HG02759 (cell line): ENCODE measurements around the gene GLI3.

Experiments used
- ATAC-seq: cut with Tn5 transposase; IDR thresholded peaks from one replicate; pipeline ENCODE4 v1.9.1; 2021; ENCODE audit warnings: mild to moderate bottlenecking, moderate library complexity; ENCODE audit not compliant: unreplicated experiment

Gene GLI3

DNA sequence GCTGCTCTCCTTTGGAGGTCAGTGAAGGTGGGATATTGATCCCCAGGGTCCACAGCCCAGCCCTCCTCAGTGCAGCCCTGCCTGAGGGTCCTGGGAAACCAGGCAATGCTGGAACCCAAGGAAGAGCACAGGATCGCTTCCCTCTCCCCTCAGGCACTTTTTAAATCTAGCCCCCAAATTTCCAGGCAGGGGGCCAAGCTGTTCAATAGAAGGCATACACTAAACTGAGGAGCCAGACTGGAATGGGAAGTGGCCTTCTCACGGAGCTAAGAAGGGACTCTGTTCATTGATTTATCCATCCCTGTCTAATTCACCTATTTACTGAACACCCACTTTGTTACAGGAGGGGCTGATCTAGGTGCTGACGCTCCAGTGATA, 60.3 kb downstream of the GLI3 start:
- ATAC-seq = no peak

DNA sequence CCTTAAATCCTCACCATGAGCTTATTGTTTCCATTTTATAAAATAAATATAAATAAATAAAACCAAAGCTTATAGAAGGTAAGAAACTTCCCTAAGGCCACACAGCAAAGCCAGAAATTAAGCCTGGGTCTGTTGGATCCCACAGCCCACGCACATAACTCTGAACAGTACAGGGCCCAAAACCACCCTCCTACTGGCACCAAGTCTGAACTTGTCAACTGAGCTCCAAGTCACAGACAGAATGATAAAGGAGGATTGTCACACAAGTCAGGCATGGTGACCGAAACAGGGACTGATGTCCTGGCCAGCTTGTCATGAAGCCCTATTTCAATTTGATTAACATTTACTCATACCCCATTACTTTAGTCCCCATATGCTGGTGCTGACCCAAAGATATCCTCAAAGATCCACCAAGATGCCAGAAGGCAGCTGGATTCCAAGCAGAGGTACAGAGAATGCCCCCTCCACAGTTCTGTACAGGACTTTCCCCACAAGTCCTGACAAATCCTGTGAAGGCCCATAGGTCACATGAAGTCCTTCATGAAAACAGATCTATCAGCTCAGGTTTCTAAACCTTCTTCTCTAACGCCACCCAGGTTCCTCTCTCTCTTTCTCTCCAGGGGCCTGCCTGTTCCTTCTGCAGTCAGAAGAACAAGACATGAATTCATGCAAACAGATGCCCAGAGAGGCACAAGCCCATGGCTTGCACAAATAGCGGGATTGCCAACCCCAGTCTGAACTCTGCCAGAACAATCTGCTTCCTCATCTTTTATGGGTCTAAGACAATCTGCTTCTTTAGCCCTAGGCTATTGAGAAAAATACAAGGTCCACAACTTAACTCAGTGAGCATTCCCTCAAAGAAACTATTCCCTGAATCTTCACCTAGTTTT, 60.9 kb downstream of the GLI3 start:
- no peak for ATAC-seq

DNA sequence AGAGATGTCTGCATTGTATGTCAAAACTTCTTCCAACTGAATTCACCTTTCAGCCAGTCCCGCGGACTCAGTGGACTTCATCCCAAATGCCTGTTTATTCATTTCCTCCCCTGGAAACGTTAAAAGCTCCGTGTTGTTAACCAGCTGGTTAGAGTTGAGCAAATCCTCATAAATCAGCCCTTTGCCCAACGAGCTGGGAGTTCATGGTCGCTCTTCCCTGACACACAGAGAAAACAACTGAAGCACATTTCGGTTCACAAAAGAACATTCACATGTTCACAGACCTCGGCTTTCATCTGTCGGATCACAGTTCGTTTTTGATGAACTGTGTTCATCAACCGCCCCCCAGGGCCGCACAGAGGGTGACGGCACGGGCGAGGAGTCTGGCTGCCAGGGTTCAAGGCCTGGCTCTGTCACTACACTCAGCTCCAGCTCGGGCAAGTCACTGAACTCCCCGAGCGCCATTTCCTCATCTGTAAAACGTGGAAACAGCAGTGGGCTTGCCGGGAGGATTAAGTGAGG, 62.6 kb downstream of the GLI3 start:
- no peak for ATAC-seq

DNA sequence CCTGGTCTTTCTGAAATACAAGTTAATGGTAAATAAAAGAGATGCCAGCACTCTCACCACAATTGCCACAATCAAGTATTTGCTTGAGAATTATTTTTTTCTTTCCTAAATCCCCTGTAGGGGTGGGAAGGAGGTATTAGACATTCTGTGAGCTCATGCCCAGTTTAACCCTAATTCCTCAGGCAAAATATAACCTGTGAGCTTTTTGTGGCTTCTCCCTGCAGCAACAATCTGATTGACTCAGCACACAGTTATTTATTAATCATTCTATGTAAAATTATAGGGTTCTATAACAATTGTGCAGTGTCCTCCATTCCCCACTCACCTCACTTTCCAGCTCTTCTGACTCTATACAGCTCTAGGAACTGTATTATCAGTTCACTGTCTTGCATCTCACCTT, 66.3 kb downstream of the GLI3 start:
- no peak for ATAC-seq

DNA sequence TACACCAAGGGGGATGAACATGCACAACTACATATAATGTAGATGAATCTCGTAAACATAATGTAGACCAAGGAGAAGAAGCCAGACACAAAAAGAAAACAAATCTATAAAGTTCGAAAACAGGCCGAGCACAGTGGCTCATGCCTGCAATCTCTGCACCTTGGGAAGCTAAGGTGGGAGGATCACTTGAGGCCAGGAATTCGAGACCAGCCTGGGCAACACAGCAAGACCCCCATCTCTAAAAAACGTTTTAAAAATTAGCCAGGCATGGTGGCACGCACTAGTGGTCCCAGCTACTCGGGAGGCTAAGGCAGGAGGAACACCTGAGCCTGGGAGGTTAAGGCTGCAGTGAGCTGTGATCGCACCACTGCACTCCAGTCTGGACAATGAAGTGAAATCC, 68.5 kb downstream of the GLI3 start:
- ATAC-seq = no peak

DNA sequence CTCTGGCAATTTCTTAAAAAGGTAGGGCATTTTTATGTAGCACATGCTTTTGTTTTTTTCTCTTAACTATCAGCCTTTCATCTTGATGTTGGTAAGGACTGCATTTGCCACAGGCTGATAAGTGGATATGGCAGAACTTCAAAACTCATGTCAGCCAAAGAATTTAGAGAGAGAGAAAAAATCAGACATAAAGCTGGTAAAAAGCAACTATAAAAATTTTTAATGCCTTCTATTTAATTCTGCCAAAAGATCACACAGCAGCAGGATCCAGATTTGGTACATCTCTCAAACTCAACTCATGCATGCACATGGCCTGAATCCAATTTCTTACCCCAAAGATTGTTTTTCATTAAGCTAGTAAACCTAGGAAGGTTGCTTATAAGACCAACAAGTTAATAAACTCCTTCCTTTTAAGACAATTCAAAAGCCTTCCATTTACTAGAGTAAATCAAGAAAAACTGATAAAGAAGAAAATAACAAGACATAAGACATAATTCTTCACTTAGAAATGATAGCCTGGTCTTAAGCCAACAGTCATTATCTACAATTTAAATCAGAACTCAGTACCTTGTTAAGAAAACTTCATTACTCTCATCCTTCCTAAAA, 69.3 kb downstream of the GLI3 start:
- ATAC-seq = no peak

DNA sequence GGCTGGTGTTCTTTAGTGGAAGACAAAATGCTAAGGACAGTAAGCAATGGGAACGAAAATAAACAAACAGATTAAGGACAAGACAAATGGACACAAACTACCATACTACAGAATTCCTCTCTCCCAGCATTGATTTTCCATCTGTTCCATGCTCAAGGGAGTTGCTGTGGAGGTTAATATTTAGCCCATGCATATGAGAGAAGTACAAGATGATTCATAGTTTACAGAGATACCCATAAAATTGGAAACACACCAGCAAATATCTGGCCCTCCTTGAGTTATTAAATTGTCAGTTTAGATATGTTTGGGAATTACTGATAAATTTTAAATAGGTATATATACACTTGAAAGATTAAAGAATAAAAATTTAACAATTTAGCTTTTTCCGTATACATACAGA, 69.8 kb downstream of the GLI3 start:
- no peak for ATAC-seq

DNA sequence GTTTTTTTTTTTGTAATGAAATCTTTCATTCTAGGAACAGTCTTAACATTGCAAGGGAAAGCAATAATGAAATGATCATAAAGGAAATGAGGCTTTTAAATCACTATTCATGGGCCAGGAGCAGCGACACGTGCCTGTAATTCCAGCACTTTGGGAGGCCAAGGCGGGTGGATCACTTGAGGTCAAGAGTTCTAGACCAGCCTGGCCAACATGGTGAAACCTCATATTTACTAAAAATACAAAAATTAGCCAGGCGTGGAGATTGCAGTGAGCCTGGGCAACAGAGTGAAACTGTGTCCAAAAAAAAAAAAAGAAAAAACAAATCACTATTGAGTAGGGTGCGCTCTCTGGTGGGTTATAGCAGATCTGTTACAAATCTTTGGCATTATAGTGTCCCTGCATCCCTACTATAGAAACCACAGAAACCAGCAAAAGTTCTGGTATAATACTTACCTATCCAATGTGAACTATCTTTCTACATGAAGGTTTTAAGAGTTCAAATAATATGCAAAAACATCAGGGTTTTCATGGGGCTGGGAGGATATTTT, 72.1 kb downstream of the GLI3 start:
- ATAC-seq = no peak

DNA sequence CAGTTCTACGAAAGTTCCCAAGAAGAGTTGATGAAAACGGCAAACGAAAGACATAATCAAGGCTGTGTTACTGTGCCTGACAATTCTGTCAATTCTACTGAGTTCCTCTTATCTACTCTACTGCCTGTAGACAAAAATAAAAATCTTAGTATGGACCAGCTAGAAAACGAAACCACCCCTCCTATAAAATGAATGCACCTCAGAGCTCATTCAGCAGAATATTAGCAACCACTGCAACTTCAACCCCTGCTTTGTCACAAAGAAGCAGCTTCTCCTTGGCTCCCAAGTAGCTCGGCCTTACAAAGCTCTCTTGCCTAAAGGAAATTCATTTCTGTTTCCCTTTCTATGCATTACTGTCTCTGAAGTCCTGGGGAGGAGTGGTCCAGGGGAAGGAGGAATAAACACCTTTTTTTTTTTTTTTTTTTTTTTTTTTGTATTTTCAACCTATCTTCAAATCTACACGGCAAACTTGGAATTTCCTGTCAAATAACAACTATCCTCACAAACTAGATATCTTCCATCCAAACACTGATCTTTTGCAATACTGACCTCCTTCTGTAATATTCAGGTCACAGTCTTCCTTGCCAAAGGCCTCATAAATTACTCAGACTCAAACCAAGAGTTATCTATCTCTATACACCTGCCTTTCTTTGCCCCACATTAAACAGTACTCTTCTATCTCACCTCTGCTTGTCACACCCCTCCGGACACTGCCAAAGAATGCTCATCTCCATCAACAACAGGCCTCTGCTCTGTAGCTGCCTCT, 74.3 kb downstream of the GLI3 start:
- no peak for ATAC-seq

DNA sequence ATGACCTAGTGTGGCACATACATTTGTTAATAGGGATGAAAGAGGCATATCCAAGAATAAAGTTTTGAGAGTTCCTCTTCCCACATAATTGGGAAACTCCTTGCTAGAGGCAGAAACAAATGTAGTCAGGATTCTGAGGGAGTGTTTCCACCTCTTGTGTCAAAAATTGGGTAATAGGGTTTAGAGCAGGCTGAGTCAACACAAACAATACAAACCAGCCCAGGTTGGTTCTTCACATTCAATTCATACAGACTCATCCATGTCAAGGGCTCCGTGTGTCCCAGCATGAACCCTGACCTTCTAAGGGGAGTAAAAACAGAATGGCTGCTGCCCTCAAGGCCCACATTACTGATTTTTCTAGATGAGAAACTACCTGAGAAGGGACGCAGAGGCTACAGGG, 75.3 kb downstream of the GLI3 start:
- no peak for ATAC-seq

DNA sequence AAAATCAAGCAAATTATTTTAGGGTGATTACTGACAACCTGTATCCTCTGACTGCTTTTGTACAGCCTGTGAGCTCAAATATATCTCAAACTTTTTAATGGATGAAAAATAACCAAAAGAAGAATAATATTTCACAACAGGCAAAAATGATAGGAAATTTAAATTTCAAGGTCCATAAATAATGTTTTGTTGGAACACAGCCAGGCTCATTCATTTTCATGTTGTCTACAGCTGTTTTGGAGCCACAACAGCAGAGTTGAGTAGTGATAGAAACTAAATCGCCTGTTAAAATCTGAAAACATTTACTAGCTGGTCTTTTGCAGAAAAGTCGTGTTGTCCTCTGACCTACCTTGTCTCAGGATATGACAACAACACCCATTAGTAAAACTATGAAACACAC, 75.9 kb downstream of the GLI3 start:
- no peak for ATAC-seq

DNA sequence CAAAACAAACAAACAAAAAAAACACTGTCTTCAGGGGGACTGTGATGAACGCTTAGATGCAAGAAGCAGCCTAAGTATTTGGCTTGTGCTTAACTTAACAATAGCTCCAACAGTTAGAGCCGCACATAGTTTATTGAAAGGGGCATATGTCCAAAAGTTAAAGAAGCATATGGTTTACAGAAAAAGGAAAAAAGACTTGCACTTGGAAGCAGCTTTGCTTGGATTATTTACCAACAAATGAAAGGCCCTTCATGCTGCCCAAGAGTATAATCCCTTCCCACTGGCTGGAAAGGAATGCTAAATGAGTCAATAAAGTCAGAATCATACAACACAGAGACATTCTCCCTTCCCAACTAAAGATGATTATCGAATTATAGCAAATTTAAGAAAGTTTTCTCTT, 77.9 kb downstream of the GLI3 start:
- ATAC-seq = no peak

DNA sequence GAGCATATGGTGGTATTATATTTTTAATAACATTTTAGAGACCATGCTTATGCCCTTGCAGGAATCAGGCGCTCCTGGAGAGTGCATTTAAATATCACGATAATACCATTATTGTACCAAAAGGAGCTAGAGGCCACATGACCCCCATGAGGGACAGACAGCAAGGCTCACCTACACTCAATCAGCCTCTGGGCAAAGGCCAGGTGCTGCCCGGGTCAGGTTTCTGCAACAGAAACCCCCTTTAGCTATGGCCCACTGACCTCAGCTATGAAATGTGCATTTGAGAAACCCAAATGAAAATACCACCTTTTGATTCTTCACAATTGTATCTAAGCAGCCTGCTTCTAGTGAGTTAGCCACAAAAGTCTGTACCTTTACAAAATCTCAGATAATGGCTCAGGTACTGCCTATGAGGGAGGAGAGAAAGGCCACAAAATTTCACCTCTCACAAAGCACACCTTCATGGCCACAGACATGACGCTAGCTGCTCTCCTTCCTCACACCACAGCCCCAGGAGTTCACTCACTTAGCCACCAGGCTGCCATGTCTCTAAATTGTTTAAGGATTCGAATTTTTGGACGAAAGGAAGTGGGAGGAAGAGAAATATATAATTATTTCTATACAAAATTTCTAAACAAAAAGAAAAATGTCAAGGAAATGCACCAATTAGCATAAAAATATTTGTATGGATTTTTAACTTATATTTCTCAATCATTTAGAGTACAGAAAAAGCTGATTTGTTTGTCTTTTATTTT, 79.9 kb downstream of the GLI3 start:
- no peak for ATAC-seq

DNA sequence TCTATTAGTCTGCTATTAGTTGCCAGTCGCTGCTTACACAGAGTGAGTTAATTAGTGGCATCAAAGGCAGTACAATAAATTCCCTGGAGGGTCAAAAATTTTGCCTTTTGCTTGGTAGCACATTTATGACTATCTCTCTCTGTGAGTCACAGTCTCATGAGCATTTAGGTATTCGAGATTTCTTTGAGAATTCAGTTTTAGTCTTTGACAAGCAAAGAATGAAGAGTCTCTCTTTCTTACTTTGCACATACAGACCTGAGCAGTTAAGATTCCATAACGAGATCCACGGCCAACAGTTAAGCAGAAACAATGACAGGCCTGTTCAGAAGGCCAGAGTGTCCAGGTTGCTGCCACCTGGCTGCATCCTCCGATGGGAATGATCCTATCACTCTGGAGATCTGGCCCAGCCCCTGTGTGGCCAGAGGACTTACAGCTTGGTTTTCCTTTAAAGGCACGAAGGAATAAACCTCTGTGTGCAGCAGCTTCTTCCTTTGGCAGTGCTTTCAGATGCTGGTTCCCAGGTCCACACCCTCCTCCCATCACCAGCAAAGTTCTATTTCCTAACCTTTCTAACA, 80.6 kb downstream of the GLI3 start:
- no peak for ATAC-seq

DNA sequence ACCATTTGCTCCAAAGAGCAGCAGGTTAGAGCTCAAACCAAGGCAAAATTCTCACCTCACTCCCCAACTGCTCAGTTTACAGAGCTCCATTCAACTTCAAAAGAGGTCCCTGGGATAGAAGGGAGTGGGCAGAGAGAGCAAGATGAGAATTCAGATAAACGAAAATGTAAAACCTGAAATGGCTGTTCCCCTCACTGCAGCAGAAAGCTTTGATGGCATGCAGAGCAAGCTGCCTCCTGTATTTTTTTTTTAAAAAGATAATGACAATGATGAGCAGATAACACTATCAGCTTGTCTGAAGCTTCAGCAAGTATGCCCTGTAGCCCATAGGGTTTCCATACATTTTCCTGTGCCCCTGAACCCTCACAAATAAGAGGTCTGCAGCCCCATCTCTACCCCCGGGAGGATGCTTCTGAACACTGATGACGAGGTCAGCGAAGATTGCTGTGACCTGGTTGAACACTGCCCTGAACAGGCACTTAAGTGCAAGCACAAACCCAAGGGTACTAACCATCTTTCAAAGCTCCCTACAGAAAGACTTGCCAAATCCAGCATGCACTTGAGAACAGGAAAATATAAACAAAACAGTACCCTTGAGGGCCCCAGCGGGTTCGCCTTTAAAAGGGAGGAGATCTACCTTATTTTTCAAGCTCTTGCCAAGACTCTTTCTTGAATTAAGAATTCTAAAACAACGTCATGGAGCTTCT, 81.3 kb downstream of the GLI3 start:
- ATAC-seq = no peak

DNA sequence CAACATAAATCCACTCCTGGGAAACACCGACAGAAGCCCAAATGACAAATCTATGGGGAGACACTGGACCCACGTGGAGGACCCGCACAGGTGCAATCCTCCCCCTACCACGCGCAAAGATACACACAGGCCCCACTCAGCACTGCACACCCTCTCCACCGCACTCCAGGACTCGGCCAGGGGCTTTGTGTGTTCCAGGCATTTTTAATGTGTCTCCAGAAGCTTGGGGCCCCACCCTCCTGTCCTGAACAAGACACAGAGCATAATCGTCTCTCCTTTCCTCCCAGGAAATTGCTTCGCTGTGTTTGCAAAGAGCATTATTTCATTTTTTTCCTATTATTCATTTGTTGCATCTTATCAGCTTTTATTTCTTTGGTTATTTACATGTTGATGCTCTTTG, 82.8 kb downstream of the GLI3 start:
- ATAC-seq = no peak

DNA sequence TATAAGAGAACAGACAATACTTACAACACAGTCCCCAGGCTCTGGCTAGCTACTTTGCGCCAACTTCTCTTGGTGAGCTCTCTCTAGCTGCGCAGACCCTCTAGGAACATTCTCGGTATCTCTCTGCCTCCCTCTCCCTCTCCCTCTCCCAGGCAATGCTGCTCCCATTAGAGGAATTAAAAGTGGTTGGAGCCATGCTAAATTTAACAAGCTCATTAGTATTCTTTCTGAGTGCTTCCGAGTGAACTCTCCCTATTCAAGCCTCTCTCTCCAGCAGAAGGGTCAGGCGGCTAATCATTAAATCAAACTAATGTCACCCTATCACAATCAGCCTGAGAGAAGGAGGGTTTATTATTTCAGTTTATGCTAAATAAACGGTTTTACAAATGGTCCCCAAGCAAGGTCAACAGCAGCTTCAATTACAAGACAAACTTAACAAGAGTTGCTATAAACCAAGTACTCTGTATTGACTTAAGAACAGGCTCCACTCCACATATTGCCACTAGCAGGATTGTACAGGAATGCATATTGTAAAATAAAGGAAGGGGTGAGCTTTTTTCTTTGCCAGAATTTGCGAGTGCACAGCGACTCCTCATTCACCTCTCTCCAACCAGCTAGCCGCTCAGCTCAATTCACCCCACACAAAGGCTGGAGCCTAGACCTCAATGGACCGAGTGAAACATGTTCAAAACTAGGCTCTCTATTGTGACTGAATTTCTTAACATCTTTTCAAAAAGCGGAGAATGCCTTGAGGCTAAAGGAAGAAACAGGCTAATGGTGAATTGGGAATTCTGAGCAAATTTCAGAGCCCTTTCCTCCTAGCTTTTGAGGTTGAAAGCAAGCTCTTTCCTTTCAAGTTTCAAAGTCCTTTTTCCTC, 84.4 kb downstream of the GLI3 start:
- ATAC-seq = no peak

DNA sequence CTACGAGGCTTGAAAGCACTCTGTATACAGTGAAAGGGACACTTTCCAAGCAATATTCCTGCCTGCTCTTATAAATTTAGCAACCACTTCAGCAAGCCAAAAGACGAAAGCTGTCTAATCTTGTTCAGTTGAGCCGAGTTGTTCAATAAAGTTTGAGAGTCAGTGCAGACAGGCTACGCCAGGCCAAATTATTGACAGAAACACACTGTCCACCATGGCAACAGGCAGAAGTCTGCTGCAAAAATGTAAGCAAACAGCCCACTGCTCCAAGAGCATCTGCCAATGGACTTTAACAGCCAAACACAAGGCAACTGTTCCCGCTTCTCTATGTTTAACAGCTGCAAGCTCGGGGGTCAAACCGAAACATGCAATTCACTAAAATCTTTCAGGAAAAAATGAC, 85.7 kb downstream of the GLI3 start:
- no peak for ATAC-seq

DNA sequence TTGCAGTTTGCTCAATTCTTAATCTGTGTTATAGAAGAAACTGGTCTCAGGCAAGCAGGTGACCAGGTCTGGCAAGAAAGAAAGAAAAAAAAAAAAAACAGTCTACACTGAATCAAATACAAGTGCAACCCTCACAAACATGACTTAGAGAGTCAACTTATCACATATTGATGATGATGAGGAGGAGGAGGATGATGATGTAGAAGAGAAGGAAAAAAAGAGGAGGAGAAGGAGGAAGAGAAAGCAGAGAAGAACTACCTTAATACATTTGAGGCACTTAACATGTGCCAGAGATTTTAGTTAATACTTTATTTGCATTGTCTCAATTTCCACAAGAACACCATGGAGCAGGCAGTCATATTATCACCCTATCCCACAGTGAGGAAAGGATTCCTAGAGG, 91.5 kb downstream of the GLI3 start:
- no peak for ATAC-seq
